HEK293 (cell line): ENCODE data around the gene TCTN1.

Experiments used
- ATF2 ChIP-seq: fragments of 450-650 bp; formaldehyde crosslinking; IDR thresholded peaks from 2 replicates; pipeline ENCODE4 v1.5.1; 2016; ENCODE audit warnings: missing biosample characterization, missing genetic modification characterization, low read depth
- BCL11A ChIP-seq: fragments of 450-650 bp; formaldehyde crosslinking; IDR thresholded peaks from 2 replicates; pipeline ENCODE4 v1.5.1; 2016; ENCODE audit warnings: low read depth, missing biosample characterization, missing genetic modification characterization
- CTCF ChIP-seq: fragments of 450-650 bp; formaldehyde crosslinking; IDR thresholded peaks from 2 replicates; pipeline ENCODE4 v1.5.1; 2016; ENCODE audit warnings: missing biosample characterization, missing genetic modification characterization
- HOXA7 ChIP-seq: sonication (generic); formaldehyde crosslinking; IDR thresholded peaks from 2 replicates; pipeline ENCODE4 v1.8.1; 2022; ENCODE audit warnings: missing genetic modification reagents, borderline replicate concordance
- PRDM10 ChIP-seq: fragments of 450-650 bp; formaldehyde crosslinking; IDR thresholded peaks from 2 replicates; pipeline ENCODE4 v1.5.1; 2016; ENCODE audit warnings: missing biosample characterization, missing genetic modification characterization
- PRDM6 ChIP-seq: fragments of 450-650 bp; formaldehyde crosslinking; IDR thresholded peaks from 2 replicates; pipeline ENCODE4 v1.5.1; 2017; ENCODE audit warnings: missing biosample characterization, missing genetic modification characterization
- ZBTB7A ChIP-seq: fragments of 450-650 bp; formaldehyde crosslinking; IDR thresholded peaks from 2 replicates; pipeline ENCODE4 v1.5.1; 2016; ENCODE audit warnings: low read depth, missing biosample characterization, missing genetic modification characterization
- ZFP69B ChIP-seq: fragments of 450-650 bp; formaldehyde crosslinking; IDR thresholded peaks from 2 replicates; pipeline ENCODE4 v1.5.1; 2016; ENCODE audit warnings: missing biosample characterization, missing genetic modification characterization
- ZNF324 ChIP-seq: fragments of 450-650 bp; formaldehyde crosslinking; IDR thresholded peaks from 2 replicates; pipeline ENCODE4 v1.5.1; 2016; ENCODE audit warnings: missing biosample characterization, missing genetic modification characterization
- ZNF48 ChIP-seq: fragments of 450-650 bp; formaldehyde crosslinking; IDR thresholded peaks from 2 replicates; pipeline ENCODE4 v1.5.1; 2016; ENCODE audit warnings: missing biosample characterization, missing genetic modification characterization
- ZNF677 ChIP-seq: fragments of 450-650 bp; IDR thresholded peaks from 2 replicates; pipeline ENCODE4 v1.5.0; 2018; ENCODE audit warnings: missing biosample characterization, mild to moderate bottlenecking, missing genetic modification characterization, moderate library complexity
- ZNF791 ChIP-seq: fragments of 450-650 bp; formaldehyde crosslinking; IDR thresholded peaks from 2 replicates; pipeline ENCODE4 v1.5.1; 2016; ENCODE audit warnings: missing biosample characterization, missing genetic modification characterization

- TF ChIP-seq CTCF (tag by site-specific recombination) (no peak), ATF2 (tag by site-specific recombination) (no peak), ZNF791 (no peak), ZFP69B (tag by site-specific recombination) (no peak), PRDM10 (tag by site-specific recombination) (no peak), PRDM6 (tag by site-specific recombination) (no peak), HOXA7 (CRISPR knock-in tag) (no peak), BCL11A (tag by site-specific recombination) (no peak), ZNF324 (tag by site-specific recombination) (no peak), ZNF48 (tag by site-specific recombination) (no peak), ZBTB7A (tag by site-specific recombination) (no peak), ZNF677 (no peak)
These were observed 33.7 kb downstream of the TCTN1 start for GRCh38 chr12:110647631-110648040.
